Fibroblast of lung (primary cell): ENCODE measurements around the gene TLE5. TPM values are rescaled to one million over a fixed set of nuclear protein-coding genes. Genes with fewer than 3 reads are reported as not detected.

Experiments used
- DNase-seq, 2 donors: peaks; one replicate each; pipeline versions ENCODE4 v3.0.0 to v3.0.0-alpha.2; 2010; ENCODE audit warnings: low read depth in 2 of 2
- H2AFZ ChIP-seq: 2 replicates; pipeline ENCODE4 v1.5.1; 2012; ENCODE audit warnings: low read length, control low read depth, inconsistent platforms
- H3K27ac ChIP-seq: 2 replicates; pipeline ENCODE4 v1.5.1; 2011; ENCODE audit warnings: low read length, control low read depth; ENCODE audit not compliant: insufficient read depth
- H3K27me3 ChIP-seq: 2 replicates; pipeline ENCODE4 v1.5.1; 2011; ENCODE audit warnings: mild to moderate bottlenecking, low read length; ENCODE audit not compliant: control insufficient read depth, insufficient read depth
- H3K36me3 ChIP-seq: 2 replicates; pipeline ENCODE4 v1.5.1; 2011; ENCODE audit warnings: low read length; ENCODE audit not compliant: control insufficient read depth, insufficient read depth
- H3K4me1 ChIP-seq: 2 replicates; pipeline ENCODE4 v1.5.1; 2011; ENCODE audit warnings: low read length; ENCODE audit not compliant: control insufficient read depth, insufficient read depth; ENCODE audit errors: extremely low read depth
- H3K4me2 ChIP-seq: 2 replicates; pipeline ENCODE4 v1.5.1; 2011; ENCODE audit warnings: low read length, control low read depth; ENCODE audit not compliant: insufficient read depth; ENCODE audit errors: extremely low read depth
- H3K4me3 ChIP-seq, 4 experiments: fragments of 200-600 bp in 1 of 4; sonication (generic) in 1 of 4; replicated peaks in 1 of 4; 2 replicates each; pipeline ENCODE4 v1.5.1; 2011 to 2016; ENCODE audit warnings: low read length in 4 of 4, low read depth in 3 of 4, mild to moderate bottlenecking in 3 of 4, control low read depth in 2 of 4, inconsistent platforms in 1 of 4, mixed read lengths in 1 of 4; ENCODE audit not compliant: insufficient read depth in 1 of 4; ENCODE audit errors: control extremely low read depth in 1 of 4
- H3K79me2 ChIP-seq: 2 replicates; pipeline ENCODE4 v1.5.1; 2012; ENCODE audit warnings: mild to moderate bottlenecking, low read length, inconsistent platforms; ENCODE audit not compliant: control insufficient read depth, insufficient read depth
- H3K9ac ChIP-seq: 2 replicates; pipeline ENCODE4 v1.5.1; 2011; ENCODE audit warnings: mild to moderate bottlenecking, low read length, control low read depth; ENCODE audit not compliant: insufficient read depth
- H3K9me3 ChIP-seq: 2 replicates; pipeline ENCODE4 v1.5.1; 2012; ENCODE audit warnings: low read depth, low read length; ENCODE audit not compliant: control insufficient read depth, insufficient read depth
- H4K20me1 ChIP-seq: 2 replicates; pipeline ENCODE4 v1.5.1; 2011; ENCODE audit warnings: low read length; ENCODE audit not compliant: control insufficient read depth, insufficient read depth; ENCODE audit errors: extremely low read depth
- EZH2 ChIP-seq: IDR thresholded peaks from 2 replicates; pipeline ENCODE4 v1.5.1; 2012; ENCODE audit warnings: low read length, control low read depth, mild to moderate bottlenecking; ENCODE audit errors: missing control alignments
- polyA plus RNA-seq, 2 donors: library from polyadenylated mRNA; depleted of rRNA in 1 of 2; stranded (reverse) in 1 of 2; unstranded in 1 of 2; fragments of >200 nt; gene quantifications; 2 replicates each; pipeline ENCODE4 v1.2.1, GENCODE V29; 2011 to 2012; ENCODE audit warnings: missing spikeins in 1 of 2
- total RNA-seq: library from RNA; depleted of rRNA; stranded (reverse); fragments of >200 nt; gene quantifications from 2 replicates; pipeline ENCODE4 v1.2.1, GENCODE V29; 2014
- TF ChIP-seq, protein P1 (sequence below), 2 donors: IDR thresholded peaks in 1 of 2; conservative IDR thresholded peaks in 1 of 2; 1 replicate in 1 of 2; 2 replicates in 1 of 2; pipeline ENCODE4 v1.5.1; 2011 to 2012; ENCODE audit warnings: low read length in 2 of 2, control low read depth in 1 of 2, inconsistent platforms in 1 of 2, low read depth in 1 of 2, mild to moderate bottlenecking in 1 of 2

The TLE5 gene
- total and polyA plus RNA-seq, 2 donors (not counting 1 experiment from before 2014, with no cell fraction given), result 173 to 319 TPM

DNA sequence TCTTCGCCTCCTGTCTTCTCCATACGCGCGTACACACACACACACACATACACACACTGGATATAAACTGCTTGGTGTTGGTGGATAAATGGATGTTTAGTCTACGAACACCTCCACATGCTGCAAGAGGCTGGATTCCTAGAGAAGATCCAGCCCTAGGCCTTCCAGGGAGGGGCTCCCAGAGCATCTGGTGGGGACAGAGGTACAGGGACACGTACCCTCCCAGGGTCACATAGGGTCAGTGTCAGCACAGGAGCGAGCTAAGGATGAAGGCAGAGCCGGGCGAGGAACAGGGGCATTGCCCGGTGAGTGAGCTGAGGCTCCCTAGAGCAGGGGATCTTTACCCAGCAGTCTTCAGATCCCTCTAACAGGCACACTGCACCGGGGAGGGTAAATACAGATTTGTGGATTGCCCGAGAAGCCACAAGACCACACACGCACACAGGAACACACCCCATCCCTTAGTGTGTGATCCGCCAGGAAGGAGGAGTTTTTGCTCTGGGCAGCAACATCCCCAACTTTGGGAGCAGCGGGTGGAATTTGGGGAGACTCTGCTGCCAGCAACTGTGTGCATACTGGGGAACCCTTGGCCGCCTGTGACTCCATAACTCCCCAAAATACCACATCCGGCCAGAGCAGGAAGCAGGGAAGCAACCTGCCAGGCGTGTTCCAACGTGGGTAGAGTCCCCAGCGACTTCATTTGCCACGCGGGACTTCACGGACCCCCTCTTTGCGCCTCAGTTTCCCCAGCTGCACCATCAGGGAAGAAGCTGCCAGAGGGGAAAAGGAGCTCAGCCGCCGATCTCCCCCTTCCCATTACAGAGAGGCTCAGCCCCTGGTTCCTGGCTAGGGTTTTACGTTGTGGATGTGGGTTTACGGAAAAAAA is 27.4 kb downstream of the TLE5 start:
- Histone ChIP-seq H3K79me2 (no peaks in the 10 kb centered on the region), H3K4me1 (peaks cover 12% of the 10 kb centered on the region)
- peak; percentile 53 to 80 for DNase-seq

DNA sequence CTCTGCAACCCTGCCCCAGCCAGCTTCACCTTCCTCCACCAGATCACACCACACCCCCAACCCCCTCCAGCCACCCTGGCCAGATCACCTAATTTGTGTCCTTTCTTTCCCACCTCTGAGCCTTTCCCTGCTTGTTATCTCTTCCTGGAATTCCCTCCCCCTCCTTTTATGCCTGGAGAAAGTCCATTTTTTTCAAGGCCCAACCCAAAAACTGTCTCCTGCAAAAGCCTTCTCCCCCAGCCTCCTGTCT is 28.0 kb downstream of the TLE5 start:
- H3K4me1 ChIP-seq, result peaks cover 12% of the 10 kb centered on the region
- no peak for DNase-seq
- peaks cover 13% of the 10 kb centered on the region for H3K27me3 ChIP-seq
- no peak overlapping the region for H3K9ac ChIP-seq
- H3K27ac ChIP-seq, result no peak overlapping the region
- no peaks in the 10 kb centered on the region for H3K36me3 ChIP-seq
- H3K79me2 ChIP-seq, result no peaks in the 10 kb centered on the region
- H2AFZ ChIP-seq, result no peak overlapping the region
- TF ChIP-seq EZH2, result no peak
- TF ChIP-seq, protein P1, sequence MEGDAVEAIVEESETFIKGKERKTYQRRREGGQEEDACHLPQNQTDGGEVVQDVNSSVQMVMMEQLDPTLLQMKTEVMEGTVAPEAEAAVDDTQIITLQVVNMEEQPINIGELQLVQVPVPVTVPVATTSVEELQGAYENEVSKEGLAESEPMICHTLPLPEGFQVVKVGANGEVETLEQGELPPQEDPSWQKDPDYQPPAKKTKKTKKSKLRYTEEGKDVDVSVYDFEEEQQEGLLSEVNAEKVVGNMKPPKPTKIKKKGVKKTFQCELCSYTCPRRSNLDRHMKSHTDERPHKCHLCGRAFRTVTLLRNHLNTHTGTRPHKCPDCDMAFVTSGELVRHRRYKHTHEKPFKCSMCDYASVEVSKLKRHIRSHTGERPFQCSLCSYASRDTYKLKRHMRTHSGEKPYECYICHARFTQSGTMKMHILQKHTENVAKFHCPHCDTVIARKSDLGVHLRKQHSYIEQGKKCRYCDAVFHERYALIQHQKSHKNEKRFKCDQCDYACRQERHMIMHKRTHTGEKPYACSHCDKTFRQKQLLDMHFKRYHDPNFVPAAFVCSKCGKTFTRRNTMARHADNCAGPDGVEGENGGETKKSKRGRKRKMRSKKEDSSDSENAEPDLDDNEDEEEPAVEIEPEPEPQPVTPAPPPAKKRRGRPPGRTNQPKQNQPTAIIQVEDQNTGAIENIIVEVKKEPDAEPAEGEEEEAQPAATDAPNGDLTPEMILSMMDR (conservative IDR thresholded peaks at IDR 0.05 in 1 of 2, IDR thresholded peaks at IDR 0.05 in 1 of 2; ENCODE audit: low read depth in 1 of 2, low read length in 2 of 2), result no peak
- H3K4me2 ChIP-seq, result peak overlapping the region; percentile 94
- H4K20me1 ChIP-seq, result no peaks in the 10 kb centered on the region
- H3K4me3 ChIP-seq, result no peak overlapping the region
- H3K9me3 ChIP-seq, result no peaks in the 10 kb centered on the region

More for the DNA sequence above, 27.4 kb downstream of the TLE5 start:
- Histone ChIP-seq H2AFZ (peak overlapping the region; percentile 73), H3K27me3 (peaks cover 9% of the 10 kb centered on the region), H3K36me3 (no peaks in the 10 kb centered on the region), H4K20me1 (no peaks in the 10 kb centered on the region), H3K4me3 (peak overlapping the region; percentile 40 to 72 (median 59)), H3K4me2 (peak overlapping the region; percentile 94), H3K9ac (peak overlapping the region; percentile 48), H3K27ac (peak overlapping the region; percentile 62), H3K9me3 (no peaks in the 10 kb centered on the region)
- TF ChIP-seq EZH2, result no peak
- TF ChIP-seq, protein P1 (conservative IDR thresholded peaks at IDR 0.05 in 1 of 2, IDR thresholded peaks at IDR 0.05 in 1 of 2; ENCODE audit: low read depth in 1 of 2, low read length in 2 of 2), result no peak

- H3K36me3 ChIP-seq, result no peaks in the 10 kb centered on the region
- peaks cover 12% of the 10 kb centered on the region for H3K4me1 ChIP-seq
- H3K9me3 ChIP-seq, result no peaks in the 10 kb centered on the region
- H4K20me1 ChIP-seq, result no peaks in the 10 kb centered on the region
- H2AFZ ChIP-seq, result no peak overlapping the region
- no peak overlapping the region for H3K9ac ChIP-seq
- TF ChIP-seq EZH2, result no peak
- TF ChIP-seq, protein P1 (conservative IDR thresholded peaks at IDR 0.05 in 1 of 2, IDR thresholded peaks at IDR 0.05 in 1 of 2; ENCODE audit: low read depth in 1 of 2, low read length in 2 of 2), result no peak
- no peaks in the 10 kb centered on the region for H3K79me2 ChIP-seq
- peaks cover 13% of the 10 kb centered on the region for H3K27me3 ChIP-seq
- no peak for DNase-seq
- H3K4me2 ChIP-seq, result no peak overlapping the region
- no peak overlapping the region for H3K4me3 ChIP-seq
- no peak overlapping the region for H3K27ac ChIP-seq
Observed at GRCh38 chr19:3033595-3034405, 28.5 kb downstream of the TLE5 start.
